HG02759 (cell line): Measurements from ENCODE around the gene BTG4.

ENCODE experiments used
- ATAC-seq: cut with Tn5 transposase; IDR thresholded peaks from one replicate; pipeline ENCODE4 v1.9.1; 2021; ENCODE audit warnings: mild to moderate bottlenecking, moderate library complexity; ENCODE audit not compliant: unreplicated experiment

BTG4 gene

DNA sequence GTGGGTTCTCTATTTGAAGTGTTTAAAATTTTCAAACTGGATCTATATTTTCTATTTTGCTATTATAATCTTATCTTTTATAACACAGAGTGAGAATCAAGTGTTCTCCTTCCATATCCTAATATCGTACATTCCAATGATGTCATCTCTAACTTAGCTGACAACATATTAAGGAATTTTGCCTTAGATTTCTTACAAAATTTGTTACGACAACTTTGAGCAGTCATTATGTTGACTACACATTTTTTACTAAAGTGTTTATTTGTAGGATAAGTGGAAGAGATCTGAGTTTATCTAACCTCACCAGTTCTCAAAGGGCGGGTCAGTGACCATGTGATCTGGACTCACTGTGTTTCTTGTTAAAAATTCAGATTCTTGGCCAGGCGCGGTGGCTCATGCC lies 12.7 kb downstream of the BTG4 start:
- no peak for ATAC-seq

DNA sequence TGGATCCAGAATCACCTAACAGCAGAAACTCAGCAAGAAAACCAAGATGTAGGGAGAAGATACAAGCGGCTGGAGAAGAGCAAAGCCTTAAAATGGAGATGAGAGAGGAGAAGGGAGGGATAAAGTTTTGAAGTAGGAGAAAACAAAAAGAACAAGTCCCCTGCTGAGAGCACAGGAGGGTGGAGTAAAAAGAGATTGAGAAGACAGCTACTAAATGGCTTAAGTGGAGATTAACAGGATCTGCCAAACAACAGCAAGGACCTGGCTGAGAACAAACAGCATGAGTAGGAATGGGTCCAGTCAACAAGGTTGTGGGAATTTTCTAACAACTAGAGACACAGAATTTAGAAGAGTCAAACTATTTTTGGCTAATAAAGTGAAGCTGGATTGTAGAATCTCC lies 18.1 kb downstream of the BTG4 start:
- no peak for ATAC-seq

DNA sequence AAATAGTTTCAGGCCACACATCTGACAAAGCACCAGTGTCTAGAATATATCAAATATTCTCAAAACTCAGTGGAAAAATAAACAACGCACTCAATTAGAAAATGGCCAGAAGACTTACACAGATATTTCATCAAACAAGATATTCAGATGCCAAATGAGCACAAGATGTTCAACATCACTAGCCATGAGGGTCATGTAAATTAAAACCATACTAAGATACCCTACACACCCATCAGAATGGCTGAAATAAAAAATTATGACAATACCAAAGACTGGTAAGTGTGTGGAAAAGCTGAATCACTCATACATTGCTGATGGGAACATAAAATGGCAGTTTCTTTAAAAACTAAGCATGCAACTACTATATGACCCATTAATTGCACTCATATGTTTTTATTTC lies 21.7 kb downstream of the BTG4 start:
- no peak for ATAC-seq

DNA sequence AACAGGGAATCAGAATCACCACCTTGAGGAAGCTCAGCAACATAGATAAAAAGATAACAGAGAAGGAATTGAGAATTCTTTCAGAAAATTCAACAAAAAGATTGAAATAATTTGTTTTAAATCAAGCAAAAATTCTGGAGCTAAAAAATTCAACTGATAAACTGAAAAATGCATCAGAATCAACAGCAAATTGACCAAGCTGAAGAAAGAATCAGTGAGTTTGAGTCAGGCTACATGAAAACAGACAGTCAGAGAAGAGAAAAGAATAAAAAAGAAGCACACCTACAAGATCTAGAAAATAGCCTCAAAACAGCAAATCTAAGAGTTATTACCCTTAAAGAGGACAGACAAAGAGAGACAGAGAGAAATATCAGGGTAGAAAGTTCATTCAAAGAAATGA lies 28.8 kb downstream of the BTG4 start:
- ATAC-seq: no peak

DNA sequence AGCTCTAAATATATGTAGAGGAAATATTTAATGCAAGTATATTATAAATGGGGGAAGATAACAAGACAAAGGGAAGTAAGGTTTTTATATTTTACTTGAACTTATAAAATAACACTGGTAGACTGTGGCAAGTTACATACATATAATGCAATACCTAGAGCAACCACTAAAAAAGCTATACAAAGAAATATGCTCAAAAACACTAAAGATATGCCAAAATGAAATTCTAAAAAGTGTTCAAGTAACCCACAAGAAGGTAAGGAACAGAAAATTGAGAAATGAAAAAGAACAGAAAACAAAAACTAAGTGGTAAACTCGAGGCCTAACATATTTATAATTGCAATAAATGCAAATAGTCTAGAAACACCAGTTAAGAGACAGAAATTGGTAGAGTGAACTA lies 32.5 kb downstream of the BTG4 start:
- no peak for ATAC-seq

DNA sequence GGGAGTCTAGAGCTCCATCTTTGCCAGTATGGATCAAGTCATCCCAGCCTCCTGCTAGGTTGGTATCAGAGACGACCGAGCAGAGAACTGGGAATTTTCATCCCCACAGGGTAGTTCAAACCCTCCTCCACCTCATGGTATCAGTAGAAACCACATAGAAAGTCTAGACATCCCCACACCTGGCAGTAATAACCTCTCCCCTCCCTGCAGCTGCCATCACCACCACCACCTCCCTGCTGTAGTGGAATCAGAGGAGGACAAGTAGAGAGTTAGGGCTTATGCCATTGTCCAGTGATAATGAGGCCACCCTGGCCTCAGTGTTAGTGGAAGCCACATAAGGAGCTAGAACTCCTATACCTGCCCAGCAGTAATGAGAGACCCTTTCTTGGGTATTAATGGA lies 34.3 kb downstream of the BTG4 start:
- no peak for ATAC-seq

DNA sequence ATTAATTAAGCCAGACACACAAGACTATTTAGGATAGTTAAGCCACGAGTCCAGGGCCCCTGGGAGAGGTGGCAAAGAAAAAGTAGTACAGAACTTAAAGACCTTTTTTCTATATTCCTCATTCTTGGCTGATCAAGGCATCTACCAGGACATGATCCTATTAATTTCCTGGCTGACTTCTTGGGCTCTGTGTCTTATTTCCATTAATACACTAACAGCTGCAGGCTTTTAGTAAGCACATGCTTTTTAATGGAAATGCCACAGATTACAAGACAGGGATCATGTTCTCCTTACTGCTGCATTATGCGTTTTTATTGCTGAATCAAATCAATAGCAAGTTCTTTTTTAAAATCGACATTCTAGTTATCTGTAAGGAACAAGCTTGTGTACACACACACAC lies 35.2 kb downstream of the BTG4 start:
- no peak for ATAC-seq

DNA sequence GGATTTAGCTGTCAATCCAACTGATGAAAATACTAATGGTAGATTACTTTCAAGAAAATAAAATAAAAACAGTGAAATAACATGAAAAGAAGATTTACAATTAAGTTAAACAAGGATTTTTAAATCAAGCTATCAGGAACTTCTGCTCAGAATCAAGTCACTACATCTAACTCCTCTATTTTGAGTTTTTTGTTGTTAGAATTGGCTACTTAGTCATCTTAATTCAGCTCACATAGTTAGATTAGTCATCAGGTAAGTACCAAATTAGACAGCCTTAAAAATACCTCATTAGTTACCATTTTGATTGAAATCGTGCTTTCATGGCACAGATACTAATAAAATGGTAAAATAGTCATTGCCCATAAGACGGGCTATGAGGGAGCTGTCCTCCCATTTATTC lies 35.8 kb downstream of the BTG4 start:
- ATAC-seq: no peak

DNA sequence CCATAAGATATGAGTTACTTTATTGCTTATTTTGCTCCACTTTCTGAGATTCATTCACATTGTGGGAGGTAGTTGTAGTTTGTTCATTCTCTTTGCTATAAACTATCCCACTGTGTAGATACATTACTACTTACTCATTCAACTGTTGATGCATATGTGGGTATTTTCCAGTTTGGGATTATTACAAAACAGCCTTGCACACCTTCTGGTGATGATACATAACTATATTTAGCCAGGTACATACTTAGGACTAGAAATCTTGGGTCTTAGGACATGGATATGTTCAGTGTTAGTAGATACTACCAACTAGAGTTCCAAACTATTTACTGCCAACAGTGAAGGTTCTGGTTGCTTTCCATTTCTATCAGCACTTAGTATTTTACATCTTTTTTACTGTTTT lies 37.8 kb downstream of the BTG4 start:
- no peak for ATAC-seq

DNA sequence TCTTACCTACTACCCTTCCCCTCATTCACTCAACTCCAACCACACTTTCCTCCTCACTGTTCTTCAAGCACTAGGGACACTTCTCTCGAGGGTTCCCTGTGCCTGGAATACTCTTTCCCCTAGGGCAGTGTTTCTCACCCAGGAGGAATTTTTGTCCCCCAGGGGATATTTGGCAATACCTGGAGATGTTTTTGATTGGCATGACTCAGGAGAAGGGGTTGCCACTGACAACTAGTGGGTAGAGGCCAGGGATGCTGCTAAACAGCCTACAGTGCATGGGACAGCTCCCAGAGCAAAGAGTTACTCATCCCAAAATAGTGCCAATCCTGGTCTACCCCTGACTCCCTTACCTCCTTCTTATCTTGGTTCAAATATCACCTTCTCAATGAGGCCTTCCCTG lies 40.0 kb downstream of the BTG4 start:
- ATAC-seq: no peak

DNA sequence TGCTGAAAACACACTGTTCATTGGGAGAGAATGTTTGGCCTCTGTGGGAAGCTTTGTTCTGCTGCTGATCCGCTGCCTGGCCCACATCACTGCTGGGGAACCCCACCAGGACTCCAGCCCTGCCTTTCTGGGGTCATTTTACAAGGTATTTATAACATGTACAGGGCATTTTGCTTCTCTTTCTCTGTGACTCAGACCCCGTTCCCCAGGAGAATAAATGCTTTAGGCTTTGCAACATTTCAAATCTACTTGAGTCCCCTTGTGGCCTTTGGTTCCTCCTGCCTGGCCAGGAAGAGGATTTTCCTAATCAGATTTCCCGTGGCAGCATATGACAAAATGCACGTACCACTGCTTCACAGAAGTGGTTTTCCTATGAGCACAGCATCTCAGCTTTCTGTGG lies 43.0 kb downstream of the BTG4 start:
- no peak for ATAC-seq

DNA sequence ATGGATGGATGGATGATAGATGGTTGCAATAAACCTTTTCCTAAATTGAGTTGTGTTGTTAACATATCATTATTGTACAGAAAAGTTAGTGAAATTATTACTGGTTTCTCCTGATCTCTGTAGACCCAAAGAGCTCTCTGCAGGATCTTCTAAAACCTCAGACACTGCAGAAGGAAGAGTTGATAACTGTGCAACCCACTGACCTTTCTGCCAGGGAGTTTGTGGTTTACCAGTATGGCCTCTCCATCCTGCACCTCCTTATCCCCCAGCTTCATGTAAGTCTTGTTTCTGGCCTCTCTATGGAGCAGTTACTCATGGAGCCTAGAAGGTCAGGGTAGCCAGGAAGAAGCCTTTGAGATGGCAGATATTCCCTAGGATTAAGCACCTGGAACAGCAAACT lies 45.6 kb downstream of the BTG4 start:
- no peak for ATAC-seq

DNA sequence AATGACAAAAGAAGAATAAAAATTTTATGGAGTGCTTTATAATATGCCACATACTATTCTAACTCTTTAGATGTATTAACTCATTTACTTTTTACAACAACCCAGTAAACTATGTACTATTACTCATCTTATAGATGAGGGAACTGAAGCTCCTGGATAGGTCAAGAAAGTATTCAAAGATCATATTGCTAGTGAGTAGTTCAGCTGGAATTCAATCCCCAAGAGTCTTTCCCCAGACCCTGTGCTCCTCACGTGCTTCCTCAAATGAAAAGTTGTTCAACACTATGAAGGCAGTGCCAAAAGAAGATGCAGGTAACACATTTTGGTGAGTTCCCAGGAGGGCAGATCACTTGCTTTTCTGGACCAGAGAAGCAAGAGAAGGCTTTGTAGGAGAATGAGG lies 46.8 kb downstream of the BTG4 start:
- no peak for ATAC-seq

DNA sequence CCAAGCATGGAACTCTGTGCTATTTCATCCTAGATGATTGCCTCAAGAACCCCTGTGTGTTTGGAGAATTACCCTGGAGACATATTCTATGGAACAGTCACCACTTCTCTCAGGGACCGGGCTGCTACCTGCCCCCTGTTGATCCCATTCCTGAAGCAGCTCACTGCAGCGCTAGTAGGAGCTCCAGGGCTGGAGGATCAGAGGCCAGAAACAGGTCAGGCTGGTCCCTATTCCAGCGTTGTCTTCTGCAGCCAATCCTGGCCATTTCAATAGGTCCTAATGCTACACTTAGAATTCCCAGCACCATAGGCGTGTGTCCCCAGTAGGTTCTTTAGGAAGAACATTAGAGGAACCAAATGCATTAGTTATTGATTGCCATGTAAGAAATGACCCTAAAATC lies 48.9 kb downstream of the BTG4 start:
- ATAC-seq: no peak

DNA sequence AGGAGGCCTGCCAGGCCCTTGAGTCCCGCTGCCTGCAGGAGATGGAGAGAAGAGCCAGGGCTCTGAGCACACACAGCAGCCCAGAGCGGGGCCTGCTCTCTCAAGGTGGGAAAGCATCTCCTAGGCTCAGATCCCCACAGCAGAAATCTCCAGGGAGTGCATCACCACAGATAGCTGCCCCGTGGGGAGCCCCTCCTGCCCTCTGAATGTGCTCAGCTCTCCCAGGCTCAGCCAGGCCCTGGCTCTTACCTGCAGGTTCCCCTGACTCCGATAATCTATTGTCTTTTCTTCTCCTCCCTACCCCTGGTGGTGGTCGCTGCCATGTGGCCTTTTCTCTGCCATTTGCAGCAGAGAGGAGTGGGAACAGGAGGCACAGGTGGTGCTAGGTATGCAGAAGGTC lies 49.9 kb downstream of the BTG4 start:
- ATAC-seq: no peak

DNA sequence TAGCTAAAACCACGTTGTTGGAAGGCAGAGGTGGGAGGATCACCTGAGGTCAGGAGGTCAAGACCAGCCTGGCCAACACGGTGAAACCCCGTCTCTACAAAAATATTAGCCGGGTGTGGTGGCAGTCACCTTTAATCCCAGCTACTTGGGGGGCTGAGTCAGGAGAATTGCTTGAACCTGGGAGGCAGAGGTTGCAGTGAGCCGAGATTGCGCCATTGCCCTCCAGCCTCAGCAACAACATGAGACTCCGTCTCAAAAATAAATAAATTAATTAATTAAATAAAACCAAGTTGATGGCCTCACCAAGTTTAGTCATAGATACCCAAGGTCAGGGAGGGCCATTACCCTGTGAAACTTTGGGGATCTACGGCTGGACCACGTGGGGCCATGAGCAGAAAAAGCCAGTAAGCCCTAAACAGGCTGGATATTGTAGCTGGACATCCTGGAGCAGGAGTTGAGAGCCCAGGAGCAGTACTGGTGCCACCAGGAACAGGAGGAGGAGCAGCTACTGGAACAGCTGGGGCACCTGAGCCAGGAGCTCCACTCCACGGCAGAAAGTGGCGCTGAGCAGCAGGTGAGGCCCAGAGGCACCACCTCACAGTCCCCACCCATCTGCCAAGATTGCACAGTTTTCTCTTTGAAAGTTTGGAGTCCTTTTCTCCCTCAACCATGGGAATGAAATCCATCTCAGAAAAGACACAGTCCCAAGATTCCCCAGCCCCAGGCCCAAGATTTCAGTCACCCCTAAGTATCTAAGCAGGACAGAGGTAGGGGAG lies 50.5 kb downstream of the BTG4 start:
- no peak for ATAC-seq

DNA sequence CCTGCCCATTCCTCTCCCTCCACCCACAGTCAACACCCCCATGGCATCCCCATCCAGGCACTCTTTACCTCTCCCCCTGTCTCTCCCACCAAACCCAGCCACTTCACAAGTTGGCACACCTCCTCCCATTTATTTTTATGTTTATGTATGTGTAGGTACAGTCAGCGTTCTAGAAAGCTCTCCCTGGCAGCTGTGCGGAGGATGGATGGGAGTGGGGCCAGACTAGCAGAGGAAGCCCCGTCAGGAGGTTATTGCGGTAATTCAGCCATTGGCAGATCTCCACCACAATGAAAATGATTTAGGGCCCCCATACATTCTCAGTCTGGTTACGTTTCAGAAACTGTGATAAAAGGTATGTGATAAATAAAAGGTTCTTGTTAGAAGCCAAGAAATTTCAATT lies 51.3 kb downstream of the BTG4 start:
- no peak for ATAC-seq

DNA sequence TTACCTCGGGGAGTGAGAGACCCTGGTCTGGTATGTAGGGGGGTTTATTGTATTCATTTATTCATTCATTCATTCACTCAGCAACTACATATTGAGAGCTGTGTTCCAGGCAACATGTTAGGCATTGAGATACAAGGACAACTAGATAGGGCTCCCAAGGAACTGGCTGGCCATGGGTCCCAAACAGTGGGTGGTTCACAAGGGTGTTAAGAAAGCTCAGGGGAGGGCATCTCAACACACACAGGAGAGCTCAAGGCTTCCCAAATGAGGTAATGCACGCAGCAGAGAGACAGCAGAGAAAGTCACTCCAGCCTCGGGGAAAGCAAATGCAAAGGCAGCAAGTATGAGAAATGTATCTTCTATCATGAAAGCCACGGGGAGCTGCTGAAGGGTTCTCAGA lies 51.8 kb downstream of the BTG4 start:
- no peak for ATAC-seq

DNA sequence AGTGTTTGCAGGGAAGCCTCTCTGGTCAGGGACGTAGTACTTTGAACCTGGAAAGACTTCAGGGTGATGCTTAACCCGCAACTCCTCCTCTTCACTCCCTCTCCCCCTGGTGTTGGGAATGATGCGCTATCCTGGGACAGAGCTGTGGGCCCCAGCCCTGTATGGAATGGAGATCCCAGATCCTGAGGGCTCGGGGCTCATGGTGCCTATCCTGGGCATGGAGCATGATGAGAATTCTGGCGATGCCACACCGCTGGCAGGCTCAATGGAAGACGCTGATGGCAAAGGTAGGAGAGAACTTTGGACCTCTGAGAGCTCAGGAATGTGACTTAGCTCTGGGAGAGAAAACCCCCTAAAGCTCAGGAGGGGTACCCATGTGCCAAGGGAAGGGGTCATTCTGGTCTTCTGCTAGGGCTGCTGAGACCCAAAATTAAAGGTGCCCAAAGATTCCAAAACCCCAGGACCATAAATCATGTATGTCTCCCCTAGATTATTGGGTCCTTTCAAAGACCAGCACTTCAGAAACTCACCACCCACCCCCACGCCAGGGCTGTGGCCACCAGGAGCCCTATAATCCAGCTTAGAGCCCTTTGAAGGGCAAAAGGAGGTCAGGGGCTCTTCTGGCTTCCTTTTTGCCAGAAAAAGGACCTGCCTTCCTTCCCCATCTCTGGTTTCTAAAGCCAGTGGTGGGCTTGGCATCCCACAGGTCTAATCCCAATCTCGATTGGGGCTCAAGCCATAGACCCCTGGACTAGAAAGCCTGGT lies 52.5 kb downstream of the BTG4 start:
- no peak for ATAC-seq

DNA sequence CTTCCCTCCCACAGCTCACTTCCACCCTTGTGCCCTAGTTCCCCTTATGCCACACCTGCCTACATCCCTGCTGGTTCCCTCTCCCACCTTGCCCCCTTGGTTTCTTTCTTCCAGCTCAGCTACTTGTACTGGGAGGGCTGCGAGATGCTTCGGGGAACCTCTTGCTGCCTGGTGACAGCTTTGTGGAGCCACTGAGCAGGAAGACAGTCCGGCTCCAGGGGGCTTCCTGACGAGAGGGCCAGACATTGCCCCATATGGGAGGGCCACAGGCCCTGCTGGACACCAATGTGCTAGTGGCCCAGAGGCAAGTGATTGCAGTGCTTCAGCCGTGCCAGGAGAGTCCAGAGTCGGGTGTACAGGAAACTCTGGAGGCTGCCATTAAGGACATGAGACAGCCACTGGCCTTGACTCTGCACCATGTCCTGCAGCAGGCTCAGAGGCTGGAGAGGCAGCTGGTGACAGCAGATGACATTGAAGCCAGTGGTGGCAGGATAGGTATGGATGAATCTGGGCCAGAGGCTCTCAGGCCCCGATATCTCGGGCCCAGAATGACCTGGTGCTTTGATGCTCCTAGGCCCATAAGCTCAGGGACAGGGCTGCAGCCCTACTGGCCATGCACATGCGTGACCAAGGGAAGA lies 54.3 kb downstream of the BTG4 start:
- no peak for ATAC-seq

DNA sequence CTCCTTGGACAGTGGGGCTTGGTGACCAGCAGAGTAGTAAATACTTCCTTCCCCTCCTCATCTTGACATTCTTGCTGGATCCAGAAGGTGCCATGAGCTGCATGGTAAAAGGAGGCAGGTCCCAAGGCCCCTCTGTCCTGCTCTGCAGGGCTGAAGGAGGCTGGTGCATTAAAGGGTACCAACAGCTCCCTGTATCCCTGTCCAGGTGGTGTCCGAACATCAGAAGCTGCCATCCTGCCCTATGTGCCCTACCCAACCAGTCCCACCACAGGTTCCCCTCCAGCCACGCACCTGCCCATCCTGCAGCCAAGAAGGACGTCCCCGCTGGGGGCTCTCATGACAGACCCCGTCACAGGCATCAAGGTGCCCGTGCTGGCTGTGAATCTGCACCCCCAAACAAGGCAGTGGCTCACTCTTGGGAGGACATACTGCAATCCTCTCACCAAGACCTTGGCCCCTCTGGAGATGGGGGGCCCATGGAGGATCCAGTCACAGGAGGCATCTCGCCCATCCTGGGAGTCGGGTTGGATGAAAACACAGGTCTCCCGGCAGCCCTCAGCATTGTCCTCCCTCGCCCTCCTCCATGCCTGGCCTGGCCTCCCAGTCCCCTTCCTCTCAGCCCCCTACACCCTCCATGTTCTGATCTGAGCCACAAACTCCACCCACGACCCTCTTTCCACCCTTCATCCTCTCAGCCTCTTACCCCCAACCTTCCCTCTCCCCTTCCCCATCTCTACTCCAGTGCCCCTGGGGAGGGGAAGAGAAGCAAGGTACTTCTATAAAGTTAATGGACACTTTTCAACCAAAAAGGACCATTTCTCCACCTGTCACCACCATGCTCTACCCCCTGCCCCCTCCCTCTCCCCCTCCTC lies 55.1 kb downstream of the BTG4 start:
- no peak for ATAC-seq
